A549 (cell line): ENCODE data around the gene PRSS58. TPM values are rescaled to one million over a fixed set of nuclear protein-coding genes. Genes with fewer than 3 reads are reported as not detected.

ENCODE experiments used
- ATAC-seq, 2 experiments: fragments of 200-7000 bp in 1 of 2; fragments of >200 bp in 1 of 2; cut with Nextera tagmentation in 1 of 2; cut with Tn5 transposase in 1 of 2; 3 replicates each; pipeline versions ENCODE4 v1.8.0 to v1.9.1; 2018 to 2020; ENCODE audit warnings: mild to moderate bottlenecking in 1 of 2, moderate library complexity in 1 of 2
- CTCF ChIA-PET: fragments of 300-600 bp; sonication (Branson Sonifier 250); formaldehyde crosslinking; extraction: SDS; loops from one replicate; lab custom pipeline; 2021; ENCODE audit warnings: antibody characterized with exemption, inconsistent platforms; lab: Yijun Ruan, JAX
- POLR2A ChIA-PET: fragments of 350-600 bp; formaldehyde crosslinking; extraction: SDS; loops from one replicate; lab custom pipeline; 2021; ENCODE audit warnings: antibody characterized with exemption, inconsistent platforms; lab: Yijun Ruan, JAX
- DNase-seq, 2 experiments: peaks; one replicate each; pipeline versions ENCODE4 v3.0.0 to v3.0.0-alpha.2; 2011 to 2016; ENCODE audit warnings: low read depth in 1 of 2, low spot score in 1 of 2
- FAIRE-seq: peaks from 2 replicates; lab custom pipeline; 2011; peaks lifted over from hg19 to GRCh38; lab: Jason Lieb, UNC
- H3K27ac ChIP-seq, 2 experiments: fragments of >200 bp; sonication (Bioruptor Twin); formaldehyde crosslinking; 3 replicates each; pipeline ENCODE4 v1.5.1; 2016 to 2017
- H3K4me1 ChIP-seq: fragments of >200 bp; sonication (Bioruptor Twin); formaldehyde crosslinking; 3 replicates; pipeline ENCODE4 v1.6.1; 2016
- H3K4me2 ChIP-seq: fragments of >200 bp; sonication (Bioruptor Twin); formaldehyde crosslinking; 3 replicates; pipeline ENCODE4 v1.6.1; 2016
- H3K4me3 ChIP-seq: fragments of >200 bp; sonication (Bioruptor Twin); formaldehyde crosslinking; 3 replicates; pipeline ENCODE4 v1.5.1; 2016
- H3K9me3 ChIP-seq: fragments of >200 bp; sonication (Bioruptor Twin); formaldehyde crosslinking; 3 replicates; pipeline ENCODE4 v1.6.1; 2016
- ATOH8 ChIP-seq: fragments of 250-450 bp; sonication (Bioruptor Pico); IDR thresholded peaks from 2 replicates; pipeline ENCODE4 v1.5.0; 2020; ENCODE audit warnings: low read depth, mild to moderate bottlenecking, moderate library complexity
- CTCF ChIP-seq: fragments of >200 bp; sonication (Bioruptor Twin); formaldehyde crosslinking; IDR thresholded peaks from 3 replicates; pipeline ENCODE4 v1.5.1; 2016
- FOXS1 ChIP-seq: fragments of 250-450 bp; sonication (Bioruptor Pico); IDR thresholded peaks from 2 replicates; pipeline ENCODE4 v1.5.0; 2020; ENCODE audit warnings: mild to moderate bottlenecking, moderate library complexity
- HES2 ChIP-seq: fragments of >200 bp; sonication (Bioruptor Twin); formaldehyde crosslinking; IDR thresholded peaks from 2 replicates; pipeline ENCODE4 v1.6.1; 2016
- HOXB5 ChIP-seq: fragments of 250-450 bp; sonication (Bioruptor Pico); IDR thresholded peaks from 2 replicates; pipeline ENCODE4 v1.5.0; 2020; ENCODE audit warnings: mild to moderate bottlenecking, moderate library complexity
- JUN ChIP-seq, 2 experiments: fragments of >200 bp; sonication (Bioruptor Twin); formaldehyde crosslinking; IDR thresholded peaks; 2 replicates in 1 of 2; 3 replicates in 1 of 2; pipeline ENCODE4 v1.6.1; 2016 to 2017
- MAZ ChIP-seq: fragments of 150-350 bp; IDR thresholded peaks from 2 replicates; pipeline ENCODE4 v1.6.1; 2014; ENCODE audit warnings: antibody characterized with exemption, low read depth, low read length, borderline replicate concordance
- NPAS2 ChIP-seq: fragments of 250-450 bp; sonication (Bioruptor Pico); IDR thresholded peaks from 2 replicates; pipeline ENCODE4 v1.8.0; 2022; ENCODE audit warnings: mild to moderate bottlenecking, moderate library complexity, borderline replicate concordance
- REST ChIP-seq: fragments of 200-600 bp; sonication (generic); IDR thresholded peaks from 2 replicates; pipeline ENCODE4 v1.6.1; 2016; ENCODE audit warnings: antibody characterized with exemption, mild to moderate bottlenecking, moderate library complexity
- SREBF2 ChIP-seq: fragments of 450-650 bp; IDR thresholded peaks from 2 replicates; pipeline ENCODE4 v1.6.1; 2014; ENCODE audit warnings: mild to moderate bottlenecking, moderate library complexity
- ZC3H11A ChIP-seq: fragments of 450-650 bp; IDR thresholded peaks from 2 replicates; pipeline ENCODE4 v1.6.1; 2014; ENCODE audit warnings: antibody characterized with exemption, mild to moderate bottlenecking
- ZSCAN20 ChIP-seq: fragments of 250-450 bp; sonication (Bioruptor Pico); IDR thresholded peaks from 2 replicates; pipeline ENCODE4 v1.8.0; 2022; ENCODE audit warnings: mild to moderate bottlenecking, moderate library complexity
- WGBS: methylation state at CpG from one replicate; pipeline ENCODE4 v1.1.6; 2017; ENCODE audit errors: missing lambda C conversion rate; 5-methylcytosine and 5-hydroxymethylcytosine counted together
- polyA plus RNA-seq, 4 experiments: library from polyadenylated mRNA; depleted of rRNA in 3 of 4; stranded (reverse); fragments of >200 nt; fragmentation: RNase III in 1 of 4; extraction: RNeasy Plus Mini Kit Qiagen cat#74134 plus additional on column Dnase treatment in 1 of 4; gene quantifications; 2 replicates in 3 of 4; 3 replicates in 1 of 4; pipeline ENCODE4 v1.2.3, GENCODE V29; 2011 to 2017
- TF ChIP-seq, protein P1 (sequence below): fragments of 250-450 bp; sonication (Bioruptor Pico); IDR thresholded peaks from 2 replicates; pipeline ENCODE4 v1.5.0; 2021; ENCODE audit warnings: mild to moderate bottlenecking, moderate library complexity, borderline replicate concordance
- TF ChIP-seq, protein P2 (sequence below): IDR thresholded peaks from 2 replicates; pipeline ENCODE4 v1.6.1; 2012; ENCODE audit warnings: low read depth, borderline replicate concordance

The PRSS58 gene
- polyA plus RNA-seq, 2 of the 4 experiments (the other 2 are of a cell fraction) = not detected

DNA sequence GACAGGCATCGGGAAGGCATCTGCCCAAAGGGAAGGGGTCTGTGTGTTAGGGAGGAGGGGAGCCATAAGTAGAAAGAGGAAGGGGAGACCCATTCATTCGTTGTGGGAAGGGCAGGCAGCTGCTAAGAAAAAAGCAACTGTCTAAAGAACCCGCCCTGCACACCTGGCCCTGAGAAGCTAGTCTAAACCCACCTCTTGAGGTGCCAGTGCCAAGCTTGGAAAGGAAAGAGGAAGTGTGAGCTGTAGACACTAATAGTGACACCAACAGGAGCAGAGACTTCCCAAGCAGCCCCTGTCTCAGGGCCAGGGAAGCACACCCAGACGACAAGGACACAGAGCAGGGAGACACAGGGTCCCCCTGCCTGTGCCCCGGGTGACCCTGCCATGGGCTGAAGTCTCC is 40.8 kb upstream of the PRSS58 start:
- 9% methylated on average over 5 of the region's 5 CpGs for WGBS
- ATAC-seq = peak in 1 of 2 experiments; percentile 41; a peak in 2 of 6 replicates

More for the DNA sequence above, 40.8 kb upstream of the PRSS58 start:
- TF ChIP-seq FOXS1 (CRISPR knock-in tag) (no peak), HES2 (no peak), REST (no peak), ZSCAN20 (CRISPR knock-in tag) (no peak), JUN (IDR thresholded peaks at IDR 0.05) (no peak), HOXB5 (CRISPR knock-in tag) (no peak), ATOH8 (no peak), SREBF2 (no peak), NPAS2 (CRISPR knock-in tag) (no peak), ZC3H11A (no peak), MAZ (no peak), CTCF (no peak)
- TF ChIP-seq, protein P1, sequence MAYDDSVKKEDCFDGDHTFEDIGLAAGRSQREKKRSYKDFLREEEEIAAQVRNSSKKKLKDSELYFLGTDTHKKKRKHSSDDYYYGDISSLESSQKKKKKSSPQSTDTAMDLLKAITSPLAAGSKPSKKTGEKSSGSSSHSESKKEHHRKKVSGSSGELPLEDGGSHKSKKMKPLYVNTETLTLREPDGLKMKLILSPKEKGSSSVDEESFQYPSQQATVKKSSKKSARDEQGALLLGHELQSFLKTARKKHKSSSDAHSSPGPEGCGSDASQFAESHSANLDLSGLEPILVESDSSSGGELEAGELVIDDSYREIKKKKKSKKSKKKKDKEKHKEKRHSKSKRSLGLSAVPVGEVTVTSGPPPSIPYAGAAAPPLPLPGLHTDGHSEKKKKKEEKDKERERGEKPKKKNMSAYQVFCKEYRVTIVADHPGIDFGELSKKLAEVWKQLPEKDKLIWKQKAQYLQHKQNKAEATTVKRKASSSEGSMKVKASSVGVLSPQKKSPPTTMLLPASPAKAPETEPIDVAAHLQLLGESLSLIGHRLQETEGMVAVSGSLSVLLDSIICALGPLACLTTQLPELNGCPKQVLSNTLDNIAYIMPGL = no peak
- TF ChIP-seq, protein P2, sequence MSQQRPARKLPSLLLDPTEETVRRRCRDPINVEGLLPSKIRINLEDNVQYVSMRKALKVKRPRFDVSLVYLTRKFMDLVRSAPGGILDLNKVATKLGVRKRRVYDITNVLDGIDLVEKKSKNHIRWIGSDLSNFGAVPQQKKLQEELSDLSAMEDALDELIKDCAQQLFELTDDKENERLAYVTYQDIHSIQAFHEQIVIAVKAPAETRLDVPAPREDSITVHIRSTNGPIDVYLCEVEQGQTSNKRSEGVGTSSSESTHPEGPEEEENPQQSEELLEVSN = no peak
- TF ChIP-seq, all 56 proteins: peak for 0
- ChIA-PET POLR2A (no interaction called here), CTCF (interaction anchor here (1.5 to 1.9 kb wide), 2 partner anchors 15 to 116 kb away, joined by 4 to 5 read pairs; no protein-coding TSS in a partner anchor)
- no peak overlapping the region for H3K4me2 ChIP-seq
- no peak overlapping the region for H3K4me3 ChIP-seq
- no peak for DNase-seq
- H3K27ac ChIP-seq = no peak overlapping the region
- no peaks in the 10 kb centered on the region for H3K9me3 ChIP-seq
- no peaks in the 10 kb centered on the region for H3K4me1 ChIP-seq
- FAIRE-seq = no peak
